ENCODE results near the gene RNASE9. TPM values are rescaled to one million over a fixed set of nuclear protein-coding genes. Genes with fewer than 3 reads are reported as not detected.

Gene RNASE9
- total and polyA plus RNA-seq, 2 of the 4 experiments (the other 2 are of a cell fraction), result not detected

GRCh38 chr14:20578325-20578724 lies 17.5 kb upstream of the RNASE9 start:
- Histone ChIP-seq H2BK120ac (ENCODE audit: low read depth, low read length) (no peak overlapping the region), H3K4me3 (ENCODE audit: insufficient read depth, low read depth, low read length) (no peak overlapping the region), H3K56ac (ENCODE audit: extremely low read depth, insufficient read depth, low read length) (no peak overlapping the region), H3K36me3 (ENCODE audit: control insufficient read depth, insufficient read depth, low read length) (no peaks in the 10 kb centered on the region), H3K4me1 (ENCODE audit: control insufficient read depth, insufficient read depth, low read length) (no peaks in the 10 kb centered on the region), H3K27ac (ENCODE audit: insufficient read depth, low read length) (no peak overlapping the region), H3K18ac (ENCODE audit: low read depth, low read length) (no peak overlapping the region), H2AFZ (replicated peaks; ENCODE audit: low read length, poor library complexity) (no peak overlapping the region), H2BK20ac (ENCODE audit: low read depth, low read length) (no peak overlapping the region), H3K14ac (replicated peaks; ENCODE audit: low read depth, low read length) (no peak overlapping the region), H2BK15ac (ENCODE audit: low read depth, low read length) (no peak overlapping the region), H3K27me3 (ENCODE audit: control insufficient read depth, insufficient read depth, low read length) (no peaks in the 10 kb centered on the region), H2AK5ac (ENCODE audit: low read depth, low read length) (no peak overlapping the region), H4K5ac (ENCODE audit: low read depth, low read length) (no peak overlapping the region), H3K4ac (ENCODE audit: low read depth, low read length) (no peak overlapping the region), H2AK9ac (replicated peaks; ENCODE audit: low read depth, low read length, poor library complexity) (no peak overlapping the region), H4K8ac (ENCODE audit: low read depth in 2 of 2, low read length in 2 of 2) (no peak overlapping the region), H2BK5ac (ENCODE audit: low read depth, low read length, poor library complexity, severe bottlenecking) (no peak overlapping the region), H3K9me1 (ENCODE audit: insufficient read depth, low read length) (no peaks in the 10 kb centered on the region), H4K20me1 (ENCODE audit: insufficient read depth, low read length) (no peaks in the 10 kb centered on the region), H3K4me2 (ENCODE audit: low read depth, low read length) (no peak overlapping the region), H3K9me3 (ENCODE audit: control insufficient read depth, insufficient read depth, low read length) (no peaks in the 10 kb centered on the region), H3K79me1 (ENCODE audit: low read depth in 1 of 2, low read length in 2 of 2) (no peaks in the 10 kb centered on the region), H4K91ac (ENCODE audit: insufficient read depth, low read depth, low read length) (no peak overlapping the region), H3K9ac (ENCODE audit: low read depth, low read length) (no peak overlapping the region), H3K23ac (ENCODE audit: low read depth, low read length) (no peak overlapping the region)
- TF ChIP-seq NFE2L2 (IDR thresholded peaks at IDR 0.05; ENCODE audit: low read depth, low read length), result no peak
- no peak for TF ChIP-seq CHD1 (IDR thresholded peaks at IDR 0.05; ENCODE audit: low read depth, low read length)
- no peak for TF ChIP-seq BHLHE40 (IDR thresholded peaks at IDR 0.05; ENCODE audit: low read depth, low read length)
- TF ChIP-seq POLR2A (IDR thresholded peaks at IDR 0.05; ENCODE audit: low read depth, low read length), result no peak
- no peak for TF ChIP-seq MXI1 (IDR thresholded peaks at IDR 0.05; ENCODE audit: borderline replicate concordance, low read depth, low read length)
- TF ChIP-seq, protein P1, sequence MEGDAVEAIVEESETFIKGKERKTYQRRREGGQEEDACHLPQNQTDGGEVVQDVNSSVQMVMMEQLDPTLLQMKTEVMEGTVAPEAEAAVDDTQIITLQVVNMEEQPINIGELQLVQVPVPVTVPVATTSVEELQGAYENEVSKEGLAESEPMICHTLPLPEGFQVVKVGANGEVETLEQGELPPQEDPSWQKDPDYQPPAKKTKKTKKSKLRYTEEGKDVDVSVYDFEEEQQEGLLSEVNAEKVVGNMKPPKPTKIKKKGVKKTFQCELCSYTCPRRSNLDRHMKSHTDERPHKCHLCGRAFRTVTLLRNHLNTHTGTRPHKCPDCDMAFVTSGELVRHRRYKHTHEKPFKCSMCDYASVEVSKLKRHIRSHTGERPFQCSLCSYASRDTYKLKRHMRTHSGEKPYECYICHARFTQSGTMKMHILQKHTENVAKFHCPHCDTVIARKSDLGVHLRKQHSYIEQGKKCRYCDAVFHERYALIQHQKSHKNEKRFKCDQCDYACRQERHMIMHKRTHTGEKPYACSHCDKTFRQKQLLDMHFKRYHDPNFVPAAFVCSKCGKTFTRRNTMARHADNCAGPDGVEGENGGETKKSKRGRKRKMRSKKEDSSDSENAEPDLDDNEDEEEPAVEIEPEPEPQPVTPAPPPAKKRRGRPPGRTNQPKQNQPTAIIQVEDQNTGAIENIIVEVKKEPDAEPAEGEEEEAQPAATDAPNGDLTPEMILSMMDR (conservative IDR thresholded peaks at IDR 0.05; ENCODE audit: low read depth, low read length), result no peak
- TF ChIP-seq FOS (IDR thresholded peaks at IDR 0.05; ENCODE audit: low read depth, low read length), result no peak
- no peak for TF ChIP-seq SMC3 (IDR thresholded peaks at IDR 0.05; ENCODE audit: low read depth, low read length)
- TF ChIP-seq MAFK (IDR thresholded peaks at IDR 0.05; ENCODE audit: low read depth, low read length), result no peak
- TF ChIP-seq, protein P2, sequence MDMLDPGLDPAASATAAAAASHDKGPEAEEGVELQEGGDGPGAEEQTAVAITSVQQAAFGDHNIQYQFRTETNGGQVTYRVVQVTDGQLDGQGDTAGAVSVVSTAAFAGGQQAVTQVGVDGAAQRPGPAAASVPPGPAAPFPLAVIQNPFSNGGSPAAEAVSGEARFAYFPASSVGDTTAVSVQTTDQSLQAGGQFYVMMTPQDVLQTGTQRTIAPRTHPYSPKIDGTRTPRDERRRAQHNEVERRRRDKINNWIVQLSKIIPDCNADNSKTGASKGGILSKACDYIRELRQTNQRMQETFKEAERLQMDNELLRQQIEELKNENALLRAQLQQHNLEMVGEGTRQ (IDR thresholded peaks at IDR 0.05; ENCODE audit: low read depth, low read length), result no peak
- ChIA-PET POLR2A (ENCODE audit: unreplicated experiment) (no interaction called here), CTCF (no interaction called here)
- BruUV-seq (replicated peaks), result no TSS peak
- DNase-seq (no peak), ATAC-seq (ENCODE audit: low read depth) (no peak)
- no CpG with 5 or more reads among the region's 3 CpGs for WGBS, 2 experiments (ENCODE audit: extremely low coverage in 2 of 2, insufficient read length in 1 of 2)
- dilution Hi-C loops (cut with HindIII; ENCODE audit: low sequenced_read_pairs, unreplicated experiment), result no loop called here
- intact Hi-C loops (cut with micrococcal nuclease), result no loop called here
- in situ Hi-C loops (cut with MboI; ENCODE audit: low sequenced_read_pairs), result no loop called here
